SK-N-MC (cell line): Measurements from ENCODE around the gene HSPB1.
"Not testable (repeated sequence)": the region's sequence is repeated elsewhere in the genome, so short reads cannot be mapped to it uniquely, and the experiment has no call there.

Experiments
- DNase-seq: peaks from one replicate; pipeline ENCODE4 v3.0.0-alpha.2; 2011; ENCODE audit warnings: low read depth, low spot score
- H3K27ac ChIP-seq: fragments of 200-600 bp; sonication (generic); 2 replicates; pipeline ENCODE4 v1.5.1; 2016; ENCODE audit warnings: mixed run types
- H3K36me3 ChIP-seq: fragments of 200-600 bp; sonication (generic); 2 replicates; pipeline ENCODE4 v1.6.1; 2017; ENCODE audit warnings: antibody characterized with exemption, low read length, mixed read lengths; ENCODE audit not compliant: insufficient read depth
- H3K4me3 ChIP-seq: fragments of 200-600 bp; sonication (generic); 2 replicates; pipeline ENCODE4 v1.5.1; 2016
- H3K9ac ChIP-seq: fragments of 200-600 bp; sonication (generic); 2 replicates; pipeline ENCODE4 v1.8.0; 2017; ENCODE audit warnings: mixed run types, mixed read lengths; ENCODE audit not compliant: insufficient read length
- H3K9me3 ChIP-seq: fragments of 200-600 bp; sonication (generic); 2 replicates; pipeline ENCODE4 v1.6.1; 2017; ENCODE audit warnings: low read depth, mild to moderate bottlenecking, antibody characterized with exemption, low read length, moderate library complexity, mixed read lengths
- EZH2 ChIP-seq: fragments of 200-600 bp; sonication (generic); IDR thresholded peaks from one replicate; pipeline ENCODE4 v1.6.1; 2017; ENCODE audit warnings: antibody characterized with exemption
- FOXP2 ChIP-seq: optimal IDR thresholded peaks from 2 replicates; pipeline ENCODE3; 2011; ENCODE audit warnings: mild to moderate bottlenecking, moderate library complexity; ENCODE audit not compliant: insufficient read depth; ENCODE audit errors: extremely low read length, control extremely low read depth
- POLR2AphosphoS5 ChIP-seq: IDR thresholded peaks from 2 replicates; pipeline ENCODE4 v1.6.1; 2012; ENCODE audit warnings: mild to moderate bottlenecking, low read depth, low read length, borderline replicate concordance

Gene HSPB1

GRCh38 chr7:76314042-76314721, 11.7 kb downstream of the HSPB1 start:
- no peak overlapping the region for H3K9ac ChIP-seq
- H3K9me3 ChIP-seq: no peaks in the 10 kb centered on the region
- peak; percentile 66 for DNase-seq
- H3K4me3 ChIP-seq: peak overlapping the region; percentile 56
- TF ChIP-seq EZH2: no peak
- no peak for TF ChIP-seq FOXP2
- TF ChIP-seq POLR2AphosphoS5: no peak
- H3K27ac ChIP-seq: no peak overlapping the region
- H3K36me3 ChIP-seq: no peaks in the 10 kb centered on the region

GRCh38 chr7:76314740-76315139, 12.3 kb downstream of the HSPB1 start:
- H3K4me3 ChIP-seq, DNase-seq, H3K27ac ChIP-seq, H3K9ac ChIP-seq, H3K9me3 ChIP-seq, H3K36me3 ChIP-seq: not testable (repeated sequence)

GRCh38 chr7:76315364-76315763, 12.9 kb downstream of the HSPB1 start:
- H3K27ac ChIP-seq: no peak overlapping the region
- no peaks in the 10 kb centered on the region for H3K9me3 ChIP-seq
- no peak for DNase-seq
- TF ChIP-seq EZH2 (no peak), FOXP2 (no peak), POLR2AphosphoS5 (no peak)
- no peaks in the 10 kb centered on the region for H3K36me3 ChIP-seq
- H3K4me3 ChIP-seq: no peak overlapping the region
- no peak overlapping the region for H3K9ac ChIP-seq

GRCh38 chr7:76316984-76317781, 14.7 kb downstream of the HSPB1 start:
- Histone ChIP-seq H3K9ac (peak overlapping the region; percentile 11), H3K36me3 (no peaks in the 10 kb centered on the region), H3K27ac (no peak overlapping the region), H3K9me3 (no peaks in the 10 kb centered on the region), H3K4me3 (peak overlapping the region; percentile 90)
- no peak for DNase-seq
- TF ChIP-seq POLR2AphosphoS5 (no peak), EZH2 (no peak), FOXP2 (no peak)

GRCh38 chr7:76317782-76318487, 15.5 kb downstream of the HSPB1 start:
- peak; percentile 57 for DNase-seq
- no peak overlapping the region for H3K27ac ChIP-seq

GRCh38 chr7:76318488-76319353, 16.2 kb downstream of the HSPB1 start:
- H3K4me3 ChIP-seq: peak overlapping the region; percentile 90
- TF ChIP-seq EZH2: no peak
- TF ChIP-seq POLR2AphosphoS5: no peak
- no peak for TF ChIP-seq FOXP2
- H3K9ac ChIP-seq: peak overlapping the region; percentile 73
- peak overlapping the region; percentile 74 for H3K27ac ChIP-seq
- no peaks in the 10 kb centered on the region for H3K9me3 ChIP-seq
- DNase-seq: no peak
- H3K36me3 ChIP-seq: no peaks in the 10 kb centered on the region

More at GRCh38 chr7:76317782-76318487, 15.5 kb downstream of the HSPB1 start:
- peak overlapping the region; percentile 90 for H3K4me3 ChIP-seq
- TF ChIP-seq FOXP2 (no peak), POLR2AphosphoS5 (peak; percentile 79)
- H3K9me3 ChIP-seq: no peaks in the 10 kb centered on the region
- no peaks in the 10 kb centered on the region for H3K36me3 ChIP-seq
- H3K9ac ChIP-seq: peak overlapping the region; percentile 73

- no peak for TF ChIP-seq FOXP2
- no peak for TF ChIP-seq POLR2AphosphoS5
- TF ChIP-seq EZH2: no peak
- H3K9me3 ChIP-seq: no peaks in the 10 kb centered on the region
- H3K36me3 ChIP-seq: peaks cover 48% of the 10 kb centered on the region
- no peak for DNase-seq
- no peak overlapping the region for H3K27ac ChIP-seq
- H3K9ac ChIP-seq: no peak overlapping the region
- no peak overlapping the region for H3K4me3 ChIP-seq
Measured at GRCh38 chr7:76325092-76325491, 22.6 kb downstream of the HSPB1 start.

GRCh38 chr7:76325811-76326210, 23.3 kb downstream of the HSPB1 start:
- TF ChIP-seq POLR2AphosphoS5: no peak
- no peak for TF ChIP-seq EZH2
- no peak for TF ChIP-seq FOXP2
- Histone ChIP-seq H3K9me3 (no peaks in the 10 kb centered on the region), H3K27ac (no peak overlapping the region), H3K9ac (no peak overlapping the region), H3K36me3 (peaks cover 55% of the 10 kb centered on the region), H3K4me3 (no peak overlapping the region)
- no peak for DNase-seq
